ENCODE results near the gene NT5DC4. TPM values are rescaled to one million over a fixed set of nuclear protein-coding genes. Genes with fewer than 3 reads are reported as not detected.
"Not testable (repeated sequence)": the region's sequence is repeated elsewhere in the genome, so short reads cannot be mapped to it uniquely, and the experiment has no call there.

Gene NT5DC4
- total RNA-seq, 1 donor, result not detected

- Histone ChIP-seq H3K4me2 (ENCODE audit: insufficient read depth, low read length) (no peak overlapping the region), H3K27ac (ENCODE audit: low read depth, low read length) (no peak overlapping the region), H3K27me3 (ENCODE audit: insufficient read depth, low read length) (no peaks in the 10 kb centered on the region), H3K4me1 (ENCODE audit: insufficient read depth, low read length) (peaks cover 19% of the 10 kb centered on the region), H3K36me3 (ENCODE audit: insufficient read depth, low read length) (no peaks in the 10 kb centered on the region), H3K79me2 (ENCODE audit: insufficient read depth, low read length) (no peaks in the 10 kb centered on the region), H4K20me1 (ENCODE audit: insufficient read depth, low read length) (no peaks in the 10 kb centered on the region), H3K4me3 (ENCODE audit: insufficient read depth, low read length) (no peak overlapping the region), H3K9me3 (ENCODE audit: low read depth, low read length) (no peaks in the 10 kb centered on the region), H2AFZ (ENCODE audit: low read length) (no peak overlapping the region)
- DNase-seq (ENCODE audit: insufficient read length, low spot score, missing footprints), result no peak
- TF ChIP-seq, protein P1, sequence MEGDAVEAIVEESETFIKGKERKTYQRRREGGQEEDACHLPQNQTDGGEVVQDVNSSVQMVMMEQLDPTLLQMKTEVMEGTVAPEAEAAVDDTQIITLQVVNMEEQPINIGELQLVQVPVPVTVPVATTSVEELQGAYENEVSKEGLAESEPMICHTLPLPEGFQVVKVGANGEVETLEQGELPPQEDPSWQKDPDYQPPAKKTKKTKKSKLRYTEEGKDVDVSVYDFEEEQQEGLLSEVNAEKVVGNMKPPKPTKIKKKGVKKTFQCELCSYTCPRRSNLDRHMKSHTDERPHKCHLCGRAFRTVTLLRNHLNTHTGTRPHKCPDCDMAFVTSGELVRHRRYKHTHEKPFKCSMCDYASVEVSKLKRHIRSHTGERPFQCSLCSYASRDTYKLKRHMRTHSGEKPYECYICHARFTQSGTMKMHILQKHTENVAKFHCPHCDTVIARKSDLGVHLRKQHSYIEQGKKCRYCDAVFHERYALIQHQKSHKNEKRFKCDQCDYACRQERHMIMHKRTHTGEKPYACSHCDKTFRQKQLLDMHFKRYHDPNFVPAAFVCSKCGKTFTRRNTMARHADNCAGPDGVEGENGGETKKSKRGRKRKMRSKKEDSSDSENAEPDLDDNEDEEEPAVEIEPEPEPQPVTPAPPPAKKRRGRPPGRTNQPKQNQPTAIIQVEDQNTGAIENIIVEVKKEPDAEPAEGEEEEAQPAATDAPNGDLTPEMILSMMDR (IDR thresholded peaks at IDR 0.05; ENCODE audit: extremely low read depth, low read depth, low read length), result no peak
These were observed 6.9 kb upstream of the NT5DC4 start for GRCh38 chr2:112713926-112714325.

DNA sequence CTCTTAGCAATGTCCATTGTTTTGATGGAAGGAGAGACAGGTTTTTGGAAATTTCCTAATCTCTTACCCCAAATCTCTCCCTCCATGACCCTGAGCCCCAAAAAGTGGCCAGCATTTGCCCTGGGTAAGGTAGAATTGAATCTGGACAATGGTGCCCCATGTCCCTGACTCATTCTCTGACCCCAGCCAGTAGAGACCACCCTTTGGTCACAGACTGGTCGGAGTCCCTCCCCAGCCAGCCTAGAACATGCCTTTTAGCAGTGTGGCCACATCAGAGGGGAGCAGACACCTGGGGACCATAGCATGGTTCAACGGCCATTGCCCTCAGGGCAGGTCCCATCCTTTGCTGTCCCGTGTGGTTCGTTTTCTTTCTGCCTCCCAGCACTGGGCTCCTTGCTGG is 6.5 kb upstream of the NT5DC4 start:
- TF ChIP-seq, protein P1 (IDR thresholded peaks at IDR 0.05; ENCODE audit: extremely low read depth, low read depth, low read length), result no peak
- no peak for DNase-seq (ENCODE audit: insufficient read length, low spot score, missing footprints)
- H3K4me1 ChIP-seq (ENCODE audit: insufficient read depth, low read length), result peaks cover 19% of the 10 kb centered on the region
- no peaks in the 10 kb centered on the region for H3K36me3 ChIP-seq (ENCODE audit: insufficient read depth, low read length)
- H2AFZ ChIP-seq (ENCODE audit: low read length), result no peak overlapping the region
- H3K4me3 ChIP-seq (ENCODE audit: insufficient read depth, low read length), result no peak overlapping the region
- no peaks in the 10 kb centered on the region for H4K20me1 ChIP-seq (ENCODE audit: insufficient read depth, low read length)
- no peaks in the 10 kb centered on the region for H3K79me2 ChIP-seq (ENCODE audit: insufficient read depth, low read length)
- H3K4me2 ChIP-seq (ENCODE audit: insufficient read depth, low read length), result no peak overlapping the region
- no peak overlapping the region for H3K27ac ChIP-seq (ENCODE audit: low read depth, low read length)
- no peaks in the 10 kb centered on the region for H3K27me3 ChIP-seq (ENCODE audit: insufficient read depth, low read length)
- no peaks in the 10 kb centered on the region for H3K9me3 ChIP-seq (ENCODE audit: low read depth, low read length)

DNA sequence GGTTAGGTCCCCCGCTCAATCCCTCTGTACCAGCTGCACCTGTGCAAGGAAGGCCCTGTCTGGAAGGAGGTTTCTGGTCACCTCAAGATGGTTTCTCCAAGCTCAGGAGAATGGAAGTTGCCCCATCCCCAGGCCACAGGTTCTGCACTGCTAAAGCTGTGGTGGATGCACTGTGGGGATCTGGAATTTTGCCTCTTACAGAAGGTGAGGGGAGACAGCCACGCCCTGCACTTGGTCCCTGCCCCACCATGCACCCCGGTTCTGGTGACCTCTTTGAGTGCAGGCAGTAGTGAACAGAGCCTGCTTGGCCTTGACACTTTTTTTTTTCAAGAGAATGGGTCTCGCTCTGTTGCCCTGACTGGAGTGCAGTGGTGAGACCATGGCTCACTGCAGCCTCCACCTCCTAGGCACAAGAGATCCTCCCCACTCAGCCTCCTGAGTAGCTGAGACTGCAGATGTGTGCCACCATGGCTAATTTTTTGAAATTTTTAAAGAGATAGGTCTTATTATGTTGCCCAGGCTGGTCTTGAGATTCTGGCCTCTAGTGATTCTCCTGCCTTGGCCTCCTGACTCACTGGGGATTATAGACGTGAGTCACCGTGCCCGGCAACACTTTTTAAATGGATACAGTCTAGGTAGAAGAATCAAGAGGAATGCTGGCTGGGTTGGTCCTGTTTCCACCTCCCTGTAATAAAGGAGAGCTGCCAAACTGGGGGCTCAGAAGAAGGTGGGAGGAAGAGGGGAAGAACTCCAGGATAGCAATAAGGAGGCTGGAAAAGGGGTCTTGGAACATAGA is 5.8 kb upstream of the NT5DC4 start:
- no peaks in the 10 kb centered on the region for H4K20me1 ChIP-seq (ENCODE audit: insufficient read depth, low read length)
- H3K27ac ChIP-seq (ENCODE audit: low read depth, low read length), result no peak overlapping the region
- H3K79me2 ChIP-seq (ENCODE audit: insufficient read depth, low read length), result no peaks in the 10 kb centered on the region
- H3K4me3 ChIP-seq (ENCODE audit: insufficient read depth, low read length), result no peak overlapping the region
- no peak overlapping the region for H2AFZ ChIP-seq (ENCODE audit: low read length)
- H3K4me1 ChIP-seq (ENCODE audit: insufficient read depth, low read length), result peaks cover 19% of the 10 kb centered on the region
- DNase-seq (ENCODE audit: insufficient read length, low spot score, missing footprints), result no peak
- no peak overlapping the region for H3K4me2 ChIP-seq (ENCODE audit: insufficient read depth, low read length)
- no peaks in the 10 kb centered on the region for H3K9me3 ChIP-seq (ENCODE audit: low read depth, low read length)
- TF ChIP-seq, protein P1 (IDR thresholded peaks at IDR 0.05; ENCODE audit: extremely low read depth, low read depth, low read length), result no peak
- no peaks in the 10 kb centered on the region for H3K27me3 ChIP-seq (ENCODE audit: insufficient read depth, low read length)
- H3K36me3 ChIP-seq (ENCODE audit: insufficient read depth, low read length), result no peaks in the 10 kb centered on the region

DNA sequence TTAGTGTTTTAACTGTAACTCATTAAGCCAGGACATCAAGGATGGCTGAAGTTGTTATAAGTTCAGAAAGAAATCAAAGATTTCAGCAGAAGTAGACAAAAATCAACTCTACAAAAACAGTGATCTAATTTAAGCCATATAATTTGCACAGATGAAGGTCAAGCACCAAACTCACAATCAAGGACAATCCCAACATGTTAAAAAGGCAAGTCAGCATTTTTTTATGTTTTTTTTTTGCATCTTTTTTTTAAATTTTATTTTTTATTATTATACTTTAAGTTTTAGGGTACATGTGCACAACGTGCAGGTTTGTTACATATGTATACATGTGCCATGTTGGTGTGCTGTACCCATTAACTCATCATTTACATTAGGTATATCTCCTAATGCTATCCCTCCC is 4.7 kb upstream of the NT5DC4 start:
- not testable (repeated sequence) for H3K4me2 ChIP-seq (ENCODE audit: insufficient read depth, low read length); H3K79me2 ChIP-seq (ENCODE audit: insufficient read depth, low read length); H3K27ac ChIP-seq (ENCODE audit: low read depth, low read length); H3K27me3 ChIP-seq (ENCODE audit: insufficient read depth, low read length); DNase-seq (ENCODE audit: insufficient read length, low spot score, missing footprints); H3K4me3 ChIP-seq (ENCODE audit: insufficient read depth, low read length); H4K20me1 ChIP-seq (ENCODE audit: insufficient read depth, low read length); H3K9me3 ChIP-seq (ENCODE audit: low read depth, low read length); H2AFZ ChIP-seq (ENCODE audit: low read length); H3K36me3 ChIP-seq (ENCODE audit: insufficient read depth, low read length)
- H3K4me1 ChIP-seq (ENCODE audit: insufficient read depth, low read length), result peaks cover 19% of the 10 kb centered on the region

- not testable (repeated sequence) for H3K9me3 ChIP-seq (ENCODE audit: low read depth, low read length); H3K79me2 ChIP-seq (ENCODE audit: insufficient read depth, low read length); H2AFZ ChIP-seq (ENCODE audit: low read length); H3K4me2 ChIP-seq (ENCODE audit: insufficient read depth, low read length); H3K27me3 ChIP-seq (ENCODE audit: insufficient read depth, low read length); DNase-seq (ENCODE audit: insufficient read length, low spot score, missing footprints); H3K36me3 ChIP-seq (ENCODE audit: insufficient read depth, low read length); H3K27ac ChIP-seq (ENCODE audit: low read depth, low read length); H3K4me3 ChIP-seq (ENCODE audit: insufficient read depth, low read length); H4K20me1 ChIP-seq (ENCODE audit: insufficient read depth, low read length)
- peaks cover 19% of the 10 kb centered on the region for H3K4me1 ChIP-seq (ENCODE audit: insufficient read depth, low read length)
These were observed 3.9 kb upstream of the NT5DC4 start for GRCh38 chr2:112716826-112717352.

Measured in osteoblast (primary cell).